IPS-20b (cell line): ENCODE data around the gene AIG1.
"Not testable (repeated sequence)": the region's sequence is repeated elsewhere in the genome, so short reads cannot be mapped to it uniquely, and the experiment has no call there.

Source experiments
- H3K27ac ChIP-seq: one replicate; pipeline ENCODE4 v1.5.1; 2013; ENCODE audit warnings: low read length
- H3K27me3 ChIP-seq: 2 replicates; pipeline ENCODE4 v1.6.1; 2013; ENCODE audit warnings: mild to moderate bottlenecking, low read length, inconsistent platforms; ENCODE audit not compliant: insufficient read depth
- H3K36me3 ChIP-seq: 2 replicates; pipeline ENCODE4 v1.6.1; 2013; ENCODE audit warnings: low read depth, mild to moderate bottlenecking, inconsistent platforms, low read length, moderate library complexity; ENCODE audit not compliant: insufficient read depth
- H3K4me1 ChIP-seq: 2 replicates; pipeline ENCODE4 v1.6.1; 2013; ENCODE audit warnings: mild to moderate bottlenecking, control low read depth, inconsistent platforms, low read length, moderate library complexity; ENCODE audit not compliant: insufficient read depth
- H3K4me3 ChIP-seq: 2 replicates; pipeline ENCODE4 v1.5.1; 2013; ENCODE audit warnings: mild to moderate bottlenecking, low read length, inconsistent platforms
- H3K9ac ChIP-seq: 2 replicates; pipeline ENCODE4 v1.6.1; 2013; ENCODE audit warnings: low read depth, mild to moderate bottlenecking, inconsistent platforms, low read length, moderate library complexity
- H3K9me3 ChIP-seq: 2 replicates; pipeline ENCODE4 v1.6.1; 2013; ENCODE audit warnings: mild to moderate bottlenecking, low read depth, low read length, inconsistent platforms; ENCODE audit not compliant: insufficient read depth

Gene AIG1

GRCh38 chr6:143135797-143136561 is 75.3 kb downstream of the AIG1 start:
- Histone ChIP-seq H3K36me3 (peaks cover 24% of the 10 kb centered on the region), H3K9me3 (peaks cover 5% of the 10 kb centered on the region; the same call in 1 of the 2 replicates), H3K4me3 (no peak overlapping the region), H3K9ac (no peak overlapping the region), H3K27ac (no peak overlapping the region), H3K4me1 (no peaks in the 10 kb centered on the region), H3K27me3 (no peaks in the 10 kb centered on the region)

DNA sequence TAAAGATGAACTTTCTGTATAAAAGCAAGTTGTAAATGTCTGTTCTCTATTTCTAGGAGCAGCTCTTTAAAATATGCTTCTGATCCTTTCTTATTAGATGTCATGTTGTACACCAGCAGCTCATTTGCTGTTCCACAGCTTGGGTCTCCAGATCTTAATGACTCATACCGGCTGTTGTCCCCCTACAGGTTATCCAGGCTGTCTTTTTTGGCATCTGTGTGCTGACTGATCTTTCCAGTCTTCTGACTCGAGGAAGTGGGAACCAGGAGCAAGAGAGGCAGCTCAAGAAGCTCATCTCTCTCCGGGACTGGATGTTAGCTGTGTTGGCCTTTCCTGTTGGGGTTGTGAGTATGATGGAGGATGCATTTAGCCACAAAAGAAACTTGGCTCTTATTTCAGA is 76.0 kb downstream of the AIG1 start:
- Histone ChIP-seq H3K36me3 (peaks cover 24% of the 10 kb centered on the region), H3K9ac (no peak overlapping the region), H3K4me1 (no peaks in the 10 kb centered on the region), H3K27ac (no peak overlapping the region), H3K9me3 (no peaks in the 10 kb centered on the region), H3K4me3 (no peak overlapping the region), H3K27me3 (no peaks in the 10 kb centered on the region)

GRCh38 chr6:143139239-143139784 is 78.6 kb downstream of the AIG1 start:
- no peak overlapping the region for H3K27ac ChIP-seq
- H3K9ac ChIP-seq = no peak overlapping the region
- H3K27me3 ChIP-seq = no peaks in the 10 kb centered on the region
- peaks cover 24% of the 10 kb centered on the region for H3K36me3 ChIP-seq
- no peaks in the 10 kb centered on the region for H3K4me1 ChIP-seq
- no peaks in the 10 kb centered on the region for H3K9me3 ChIP-seq
- H3K4me3 ChIP-seq = no peak overlapping the region

DNA sequence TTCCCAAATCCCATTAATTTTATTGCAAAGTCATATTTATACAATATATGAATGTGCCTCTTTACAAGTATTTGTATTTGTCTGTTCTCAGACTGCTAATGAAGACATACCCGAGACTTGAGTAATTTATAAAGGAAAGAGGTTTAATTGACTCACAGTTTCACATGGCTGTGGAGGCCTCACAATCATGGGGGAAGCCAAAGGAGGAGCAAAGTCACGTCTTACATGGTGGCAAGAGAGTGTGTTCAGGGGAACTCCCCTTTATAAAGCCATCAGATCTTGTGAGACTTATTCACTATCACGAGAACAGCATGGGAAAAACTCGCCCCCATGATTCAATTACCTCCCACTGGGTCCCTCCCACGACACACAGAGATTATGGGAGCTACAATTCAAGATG is 79.2 kb downstream of the AIG1 start:
- H3K9me3 ChIP-seq, H3K27ac ChIP-seq, H3K4me3 ChIP-seq, H3K4me1 ChIP-seq, H3K27me3 ChIP-seq, H3K9ac ChIP-seq: not testable (repeated sequence)
- H3K36me3 ChIP-seq = peaks cover 24% of the 10 kb centered on the region

GRCh38 chr6:143140767-143141166 is 80.1 kb downstream of the AIG1 start:
- Histone ChIP-seq H3K36me3 (peaks cover 24% of the 10 kb centered on the region), H3K4me3 (no peak overlapping the region), H3K9ac (no peak overlapping the region), H3K9me3 (no peaks in the 10 kb centered on the region), H3K27ac (no peak overlapping the region), H3K4me1 (no peaks in the 10 kb centered on the region), H3K27me3 (no peaks in the 10 kb centered on the region)

- H3K27ac ChIP-seq = no peak overlapping the region
- no peak overlapping the region for H3K4me3 ChIP-seq
- H3K9me3 ChIP-seq = no peaks in the 10 kb centered on the region
- H3K9ac ChIP-seq = no peak overlapping the region
- no peaks in the 10 kb centered on the region for H3K27me3 ChIP-seq
- H3K4me1 ChIP-seq = no peaks in the 10 kb centered on the region
- peaks cover 24% of the 10 kb centered on the region for H3K36me3 ChIP-seq
Observed at GRCh38 chr6:143141442-143141841, 80.8 kb downstream of the AIG1 start.

- Histone ChIP-seq H3K9me3 (no peaks in the 10 kb centered on the region), H3K36me3 (no peaks in the 10 kb centered on the region), H3K9ac (no peak overlapping the region), H3K4me3 (no peak overlapping the region), H3K27ac (no peak overlapping the region), H3K4me1 (no peaks in the 10 kb centered on the region), H3K27me3 (no peaks in the 10 kb centered on the region)
Observed at GRCh38 chr6:143146186-143146851, 85.6 kb downstream of the AIG1 start.

- no peaks in the 10 kb centered on the region for H3K4me1 ChIP-seq
- no peak overlapping the region for H3K4me3 ChIP-seq
- H3K9ac ChIP-seq = no peak overlapping the region
- no peaks in the 10 kb centered on the region for H3K36me3 ChIP-seq
- no peaks in the 10 kb centered on the region for H3K27me3 ChIP-seq
- H3K27ac ChIP-seq = no peak overlapping the region
- no peaks in the 10 kb centered on the region for H3K9me3 ChIP-seq
Observed at GRCh38 chr6:143149771-143150170, 89.1 kb downstream of the AIG1 start.

DNA sequence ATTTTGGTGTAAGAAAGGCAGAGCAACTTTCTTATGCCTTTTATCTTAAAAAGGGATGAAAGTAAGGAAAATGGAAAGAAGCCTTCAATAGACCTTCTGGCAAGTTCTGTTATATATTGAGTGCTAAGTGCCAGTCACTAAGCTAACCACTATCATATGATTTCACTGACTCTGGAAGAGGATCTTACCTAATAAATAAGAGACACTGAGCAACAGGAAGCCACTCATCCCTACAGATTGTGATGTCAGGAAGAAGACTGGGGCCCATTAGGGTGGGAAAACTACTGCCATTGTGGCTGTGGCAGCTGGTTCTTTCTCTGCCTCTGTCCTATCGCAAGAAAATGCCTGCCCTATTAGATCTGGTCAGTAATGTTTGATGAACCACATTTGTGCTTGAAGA is 89.6 kb downstream of the AIG1 start:
- Histone ChIP-seq H3K9ac (no peak overlapping the region), H3K27me3 (no peaks in the 10 kb centered on the region), H3K9me3 (no peaks in the 10 kb centered on the region), H3K36me3 (no peaks in the 10 kb centered on the region), H3K4me3 (no peak overlapping the region), H3K4me1 (no peaks in the 10 kb centered on the region), H3K27ac (no peak overlapping the region)

GRCh38 chr6:143151381-143151780 is 90.7 kb downstream of the AIG1 start:
- Histone ChIP-seq H3K4me3 (no peak overlapping the region), H3K9me3 (no peaks in the 10 kb centered on the region), H3K27ac (no peak overlapping the region), H3K4me1 (no peaks in the 10 kb centered on the region), H3K36me3 (no peaks in the 10 kb centered on the region), H3K27me3 (no peaks in the 10 kb centered on the region), H3K9ac (no peak overlapping the region)

GRCh38 chr6:143155681-143156080 is 95.0 kb downstream of the AIG1 start:
- Histone ChIP-seq H3K4me3 (no peak overlapping the region), H3K27ac (no peak overlapping the region), H3K36me3 (no peaks in the 10 kb centered on the region), H3K9ac (no peak overlapping the region), H3K9me3 (no peaks in the 10 kb centered on the region), H3K4me1 (no peaks in the 10 kb centered on the region), H3K27me3 (no peaks in the 10 kb centered on the region)

- Histone ChIP-seq H3K36me3 (no peaks in the 10 kb centered on the region), H3K9me3 (no peaks in the 10 kb centered on the region), H3K27me3 (no peaks in the 10 kb centered on the region), H3K4me3 (no peak overlapping the region), H3K9ac (no peak overlapping the region), H3K27ac (no peak overlapping the region), H3K4me1 (no peaks in the 10 kb centered on the region)
Observed at GRCh38 chr6:143157131-143157530, 96.4 kb downstream of the AIG1 start.
